IMR-90 (cell line): ENCODE measurements around the gene CUX1. TPM values are rescaled to one million over a fixed set of nuclear protein-coding genes. Genes with fewer than 3 reads are reported as not detected.

ENCODE experiments used
- ATAC-seq: fragments of 200-7000 bp; cut with Tn5 transposase; 2 replicates; pipeline ENCODE4 v1.9.1; 2020; ENCODE audit warnings: low read depth, mild to moderate bottlenecking, moderate library complexity
- BruUV-seq: library from RNA; stranded (reverse); fragments of 400-500 nt; replicated peaks from 2 replicates; lab custom pipeline; 2021; lab: Mats Ljungman, UMichigan
- CTCF ChIA-PET: fragments of 300-600 bp; formaldehyde crosslinking; extraction: SDS; loops from one replicate; lab custom pipeline; 2021; ENCODE audit warnings: antibody characterized with exemption; lab: Yijun Ruan, JAX
- POLR2A ChIA-PET: fragments of 300-600 bp; sonication (Branson Sonifier 250); formaldehyde crosslinking; loops from one replicate; lab custom pipeline; 2022; ENCODE audit warnings: antibody characterized with exemption; ENCODE audit not compliant: unreplicated experiment; lab: Charles Lee
- DNase-seq: peaks from one replicate; pipeline ENCODE4 v3.0.0; 2013
- H2AFZ ChIP-seq: replicated peaks from 2 replicates; pipeline ENCODE3; 2013; ENCODE audit warnings: low read length, mild to moderate bottlenecking; ENCODE audit not compliant: poor library complexity
- H2AK5ac ChIP-seq: 2 replicates; pipeline ENCODE4 v1.6.1; 2013; ENCODE audit warnings: low read depth, low read length, inconsistent platforms
- H2AK9ac ChIP-seq: replicated peaks from 2 replicates; pipeline ENCODE3; 2013; ENCODE audit warnings: mild to moderate bottlenecking, low read depth, low read length, moderate library complexity; ENCODE audit not compliant: poor library complexity
- H2BK120ac ChIP-seq: 2 replicates; pipeline ENCODE4 v1.6.1; 2013; ENCODE audit warnings: low read depth, low read length, inconsistent platforms
- H2BK15ac ChIP-seq: 3 replicates; pipeline ENCODE4 v1.6.1; 2013; ENCODE audit warnings: low read depth, low read length, inconsistent platforms
- H2BK20ac ChIP-seq: 2 replicates; pipeline ENCODE4 v1.6.1; 2013; ENCODE audit warnings: low read depth, mild to moderate bottlenecking, inconsistent platforms, low read length, moderate library complexity
- H2BK5ac ChIP-seq: 2 replicates; pipeline ENCODE4 v1.6.1; 2013; ENCODE audit warnings: mild to moderate bottlenecking, low read depth, low read length, inconsistent platforms; ENCODE audit not compliant: poor library complexity, severe bottlenecking
- H3K14ac ChIP-seq: replicated peaks from 2 replicates; pipeline ENCODE4 v1.6.1; 2013; ENCODE audit warnings: low read depth, low read length, inconsistent platforms
- H3K18ac ChIP-seq: 2 replicates; pipeline ENCODE4 v1.6.1; 2013; ENCODE audit warnings: low read depth, low read length, control low read depth
- H3K23ac ChIP-seq: 2 replicates; pipeline ENCODE4 v1.6.1; 2013; ENCODE audit warnings: low read depth, low read length, inconsistent platforms
- H3K27ac ChIP-seq: 2 replicates; pipeline ENCODE4 v1.5.1; 2013; ENCODE audit warnings: mild to moderate bottlenecking, control low read depth, low read length; ENCODE audit not compliant: insufficient read depth
- H3K27me3 ChIP-seq: 2 replicates; pipeline ENCODE4 v1.6.1; 2013; ENCODE audit warnings: low read length; ENCODE audit not compliant: control insufficient read depth, insufficient read depth
- H3K36me3 ChIP-seq: 2 replicates; pipeline ENCODE4 v1.6.1; 2013; ENCODE audit warnings: low read length, mixed read lengths; ENCODE audit not compliant: control insufficient read depth, insufficient read depth
- H3K4ac ChIP-seq: 2 replicates; pipeline ENCODE4 v1.6.1; 2013; ENCODE audit warnings: low read depth, low read length, inconsistent platforms
- H3K4me1 ChIP-seq: 2 replicates; pipeline ENCODE4 v1.6.1; 2013; ENCODE audit warnings: low read length, mixed read lengths; ENCODE audit not compliant: control insufficient read depth, insufficient read depth
- H3K4me2 ChIP-seq: 2 replicates; pipeline ENCODE4 v1.6.1; 2013; ENCODE audit warnings: low read depth, mild to moderate bottlenecking, control low read depth, low read length, moderate library complexity
- H3K4me3 ChIP-seq: 2 replicates; pipeline ENCODE4 v1.5.1; 2013; ENCODE audit warnings: low read depth, mild to moderate bottlenecking, control low read depth, low read length, moderate library complexity; ENCODE audit not compliant: insufficient read depth
- H3K56ac ChIP-seq: 2 replicates; pipeline ENCODE4 v1.6.1; 2013; ENCODE audit warnings: low read length, inconsistent platforms; ENCODE audit not compliant: insufficient read depth; ENCODE audit errors: extremely low read depth
- H3K79me1 ChIP-seq, 2 experiments: 2 replicates each; pipeline ENCODE4 v1.6.1; 2013; ENCODE audit warnings: low read length in 2 of 2, inconsistent platforms in 1 of 2, low read depth in 1 of 2
- H3K9ac ChIP-seq: 2 replicates; pipeline ENCODE4 v1.6.1; 2013; ENCODE audit warnings: low read depth, low read length, control low read depth
- H3K9me1 ChIP-seq: 2 replicates; pipeline ENCODE4 v1.6.1; 2013; ENCODE audit warnings: low read length, inconsistent platforms; ENCODE audit not compliant: insufficient read depth
- H3K9me3 ChIP-seq: 2 replicates; pipeline ENCODE4 v1.6.1; 2013; ENCODE audit warnings: low read length; ENCODE audit not compliant: control insufficient read depth, insufficient read depth
- H4K20me1 ChIP-seq: 2 replicates; pipeline ENCODE4 v1.6.1; 2013; ENCODE audit warnings: low read length, inconsistent platforms; ENCODE audit not compliant: insufficient read depth
- H4K5ac ChIP-seq: 2 replicates; pipeline ENCODE4 v1.6.1; 2013; ENCODE audit warnings: mild to moderate bottlenecking, low read depth, low read length, control low read depth
- H4K8ac ChIP-seq, 2 experiments: 2 replicates each; pipeline ENCODE4 v1.6.1; 2013; ENCODE audit warnings: low read depth in 2 of 2, low read length in 2 of 2, control low read depth in 1 of 2, inconsistent platforms in 1 of 2
- H4K91ac ChIP-seq: 2 replicates; pipeline ENCODE4 v1.6.1; 2013; ENCODE audit warnings: low read depth, low read length, inconsistent platforms; ENCODE audit not compliant: insufficient read depth
- BHLHE40 ChIP-seq: fragments of 150-350 bp; IDR thresholded peaks from 2 replicates; pipeline ENCODE4 v1.6.1; 2016; ENCODE audit warnings: mild to moderate bottlenecking, low read depth, low read length
- CEBPB ChIP-seq: IDR thresholded peaks from 2 replicates; pipeline ENCODE4 v1.6.1; 2012; ENCODE audit warnings: low read depth, low read length, improper control_type of control experiment
- CHD1 ChIP-seq: IDR thresholded peaks from 2 replicates; pipeline ENCODE4 v1.6.1; 2012; ENCODE audit warnings: low read depth, low read length, improper control_type of control experiment
- CTCF ChIP-seq: conservative IDR thresholded peaks from 2 replicates; pipeline ENCODE4 v1.5.1; 2012; ENCODE audit warnings: mild to moderate bottlenecking, low read depth, low read length, improper control_type of control experiment
- ELK1 ChIP-seq: fragments of 150-350 bp; IDR thresholded peaks from 2 replicates; pipeline ENCODE4 v1.6.1; 2016; ENCODE audit warnings: low read depth, mild to moderate bottlenecking, low read length, moderate library complexity, borderline replicate concordance
- FOS ChIP-seq: fragments of 150-350 bp; IDR thresholded peaks from 2 replicates; pipeline ENCODE4 v1.6.1; 2016; ENCODE audit warnings: low read depth, low read length
- MAFK ChIP-seq: IDR thresholded peaks from 2 replicates; pipeline ENCODE4 v1.6.1; 2012; ENCODE audit warnings: low read depth, low read length, improper control_type of control experiment
- MAZ ChIP-seq: IDR thresholded peaks from 2 replicates; pipeline ENCODE4 v1.6.1; 2012; ENCODE audit warnings: low read depth, mild to moderate bottlenecking, low read length, improper control_type of control experiment, moderate library complexity, borderline replicate concordance
- MXI1 ChIP-seq: IDR thresholded peaks from 2 replicates; pipeline ENCODE4 v1.6.1; 2012; ENCODE audit warnings: low read depth, mild to moderate bottlenecking, low read length, moderate library complexity, borderline replicate concordance
- NFE2L2 ChIP-seq: fragments of 150-350 bp; IDR thresholded peaks from 2 replicates; pipeline ENCODE4 v1.6.1; 2016; ENCODE audit warnings: low read depth, mild to moderate bottlenecking, low read length
- POLR2A ChIP-seq: IDR thresholded peaks from 2 replicates; pipeline ENCODE4 v1.6.1; 2012; ENCODE audit warnings: mild to moderate bottlenecking, low read depth, low read length
- RAD21 ChIP-seq: IDR thresholded peaks from 2 replicates; pipeline ENCODE4 v1.6.1; 2012; ENCODE audit warnings: low read length, improper control_type of control experiment
- RCOR1 ChIP-seq: IDR thresholded peaks from 2 replicates; pipeline ENCODE4 v1.6.1; 2012; ENCODE audit warnings: mild to moderate bottlenecking, low read length, improper control_type of control experiment; ENCODE audit not compliant: insufficient replicate concordance
- RFX5 ChIP-seq: IDR thresholded peaks from 2 replicates; pipeline ENCODE4 v1.8.0; 2012; ENCODE audit warnings: low read depth, mild to moderate bottlenecking, low read length, moderate library complexity
- SMC3 ChIP-seq: fragments of 150-350 bp; IDR thresholded peaks from 2 replicates; pipeline ENCODE4 v1.6.1; 2016; ENCODE audit warnings: low read depth, mild to moderate bottlenecking, antibody characterized with exemption, low read length, moderate library complexity
- USF2 ChIP-seq: fragments of 150-350 bp; IDR thresholded peaks from 2 replicates; pipeline ENCODE4 v1.6.1; 2017; ENCODE audit warnings: mild to moderate bottlenecking, antibody characterized with exemption, low read length, low read depth
- WGBS, 2 experiments: methylation state at CpG; one replicate each; pipeline versions ENCODE4 v1.1.5 to v1.1.7; 2013; ENCODE audit warnings: missing lambda C conversion rate in 2 of 2; ENCODE audit not compliant: insufficient read length in 1 of 2; ENCODE audit errors: extremely low coverage in 2 of 2; 5-methylcytosine and 5-hydroxymethylcytosine counted together
- dilution Hi-C: fragments of 300-500 bp; cut with HindIII; formaldehyde crosslinking; loops from one replicate; pipeline ENCODE4 v1.14.3; 2018; ENCODE audit warnings: low sequenced_read_pairs; ENCODE audit not compliant: unreplicated experiment
- in situ Hi-C: fragments of 300-500 bp; cut with MboI; formaldehyde crosslinking; loops from 3 replicates; pipeline ENCODE4 v1.14.3; 2019; ENCODE audit warnings: low sequenced_read_pairs, inconsistent platforms, mixed read lengths
- intact Hi-C: fragments of 100-400 bp; cut with micrococcal nuclease; formaldehyde crosslinking; loops from 2 replicates; pipeline ENCODE4 v1.10.0; 2022
- polyA plus RNA-seq, 3 experiments: library from polyadenylated mRNA; depleted of rRNA; stranded (reverse); fragments of >200 nt; gene quantifications; 2 replicates each; pipeline ENCODE4 v1.2.3, GENCODE V29; 2012; ENCODE audit warnings: low replicate concordance in 1 of 3
- total RNA-seq: library from RNA; depleted of rRNA; stranded (reverse); fragments of >200 nt; gene quantifications from 2 replicates; pipeline ENCODE4 v1.2.3, GENCODE V29; 2012

CUX1 gene
- total and polyA plus RNA-seq, 2 of the 4 experiments (the other 2 are of a cell fraction) = 19.7 to 46.4 TPM

- no peak overlapping the region for H4K91ac ChIP-seq
- no peak overlapping the region for H2AK5ac ChIP-seq
- dilution Hi-C loops = no loop called here
- H3K9me1 ChIP-seq = 0 out of 2 replicates have a peak, but pooled peaks cover 2% of the 10 kb centered on the region
- TF ChIP-seq CHD1 (no peak), USF2 (no peak), CEBPB (no peak), RCOR1 (no peak), RFX5 (no peak), BHLHE40 (no peak), POLR2A (no peak), MAFK (no peak), SMC3 (no peak), RAD21 (no peak), FOS (no peak), CTCF (no peak), ELK1 (no peak), MXI1 (no peak), MAZ (no peak), NFE2L2 (no peak)
- H4K20me1 ChIP-seq = no peaks in the 10 kb centered on the region; the same call in 1 of the 2 replicates
- no peak overlapping the region for H3K4me2 ChIP-seq
- in situ Hi-C loops = no loop called here
- no peak overlapping the region for H2BK5ac ChIP-seq
- ChIA-PET CTCF (no interaction called here), POLR2A (no interaction called here)
- no peak overlapping the region for H4K5ac ChIP-seq
- no peak overlapping the region for H3K14ac ChIP-seq
- H2AFZ ChIP-seq = peak overlapping the region; percentile 49
- H3K18ac ChIP-seq = no peak overlapping the region
- H3K36me3 ChIP-seq = no peaks in the 10 kb centered on the region
- no peak overlapping the region for H2BK120ac ChIP-seq
- no peak overlapping the region for H3K4ac ChIP-seq
- no peak for DNase-seq
- no TSS peak for BruUV-seq
- no peak overlapping the region for H2BK20ac ChIP-seq
- no CpG with 5 or more reads among the region's 4 CpGs for WGBS, 2 experiments
- H3K56ac ChIP-seq = no peak overlapping the region
- intact Hi-C loops = no loop called here
- H3K27me3 ChIP-seq = peaks cover 50% of the 10 kb centered on the region
- H3K4me3 ChIP-seq = no peak overlapping the region
- H3K79me1 ChIP-seq = no peaks in the 10 kb centered on the region
- no peak overlapping the region for H4K8ac ChIP-seq
- no peaks in the 10 kb centered on the region for H3K4me1 ChIP-seq
- no peak overlapping the region for H2AK9ac ChIP-seq
- no peak overlapping the region for H3K23ac ChIP-seq
- no peaks in the 10 kb centered on the region for H3K9me3 ChIP-seq
- no peak overlapping the region for H2BK15ac ChIP-seq
- no peak overlapping the region for H3K27ac ChIP-seq
- no peak for ATAC-seq
- no peak overlapping the region for H3K9ac ChIP-seq
Observed at GRCh38 chr7:101772508-101773211, 44.8 kb upstream of the CUX1 start.
